ENCODE results near the gene ERG28. TPM values are rescaled to one million over a fixed set of nuclear protein-coding genes. Genes with fewer than 3 reads are reported as not detected.

Gene ERG28
- total RNA-seq, 1 experiment from 2014 or later = 18.4 TPM

DNA sequence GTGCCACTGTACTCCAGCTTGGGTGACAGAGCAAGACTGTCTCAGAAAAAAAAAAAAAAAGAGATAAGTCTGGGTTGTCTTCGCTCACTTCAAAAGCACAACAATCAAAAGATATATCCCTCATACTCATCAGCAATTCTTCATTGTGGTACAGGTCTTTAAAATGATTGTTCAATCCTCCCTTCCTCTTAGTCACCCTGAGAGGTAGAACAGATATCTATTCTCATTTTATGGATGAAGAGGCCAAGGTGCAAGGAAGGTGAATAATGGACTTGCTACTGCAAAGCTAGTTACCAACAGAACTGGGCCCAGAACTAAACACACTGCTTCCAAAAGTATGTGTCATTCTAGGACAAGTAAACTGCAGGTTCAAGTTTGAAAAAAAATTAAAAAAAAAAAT, 7.1 kb downstream of the ERG28 start:
- H3K36me3 ChIP-seq (ENCODE audit: control insufficient read depth in 1 of 2, insufficient read depth in 2 of 2, low read length in 2 of 2) = peaks cover 0 to 17% of the 10 kb centered on the region in 2 experiments; a peak in 2 of 4 replicates
- intact Hi-C loops (cut with micrococcal nuclease) = no loop called here
- no peaks in the 10 kb centered on the region for H3K27me3 ChIP-seq (ENCODE audit: insufficient read depth, low read length)
- RAD21 ChIA-PET (ENCODE audit: low non-redundant PET in 1 of 2, low total read pairs in 2 of 2, uncharacterized antibody in 2 of 2, unreplicated experiment in 2 of 2) = interaction anchor here (1.6 to 1.8 kb wide), 2 partner anchors 75 to 76 kb away, joined by 9 read pairs; partner anchors contain the start of gene FLVCR2 (in 1 of the 2)
- no peak overlapping the region for H3K27ac ChIP-seq (ENCODE audit: low read depth, low read length)
- no TSS peak for BruUV-seq (replicated peaks)
- no peak overlapping the region for H3K4me3 ChIP-seq (replicated peaks in 1 of 2; ENCODE audit: low read depth in 1 of 2, low read length in 2 of 2)
- H3K79me2 ChIP-seq (ENCODE audit: insufficient read depth, low read length) = no peaks in the 10 kb centered on the region
- no peak overlapping the region for H3K4me2 ChIP-seq (ENCODE audit: low read length)
- H3K9me3 ChIP-seq (ENCODE audit: control insufficient read depth in 1 of 2, insufficient read depth in 1 of 2, low read depth in 1 of 2, low read length in 2 of 2) = no peaks in the 10 kb centered on the region
- no peak overlapping the region for H2AFZ ChIP-seq (ENCODE audit: low read depth, low read length, poor library complexity, severe bottlenecking)
- TF ChIP-seq, protein P1, sequence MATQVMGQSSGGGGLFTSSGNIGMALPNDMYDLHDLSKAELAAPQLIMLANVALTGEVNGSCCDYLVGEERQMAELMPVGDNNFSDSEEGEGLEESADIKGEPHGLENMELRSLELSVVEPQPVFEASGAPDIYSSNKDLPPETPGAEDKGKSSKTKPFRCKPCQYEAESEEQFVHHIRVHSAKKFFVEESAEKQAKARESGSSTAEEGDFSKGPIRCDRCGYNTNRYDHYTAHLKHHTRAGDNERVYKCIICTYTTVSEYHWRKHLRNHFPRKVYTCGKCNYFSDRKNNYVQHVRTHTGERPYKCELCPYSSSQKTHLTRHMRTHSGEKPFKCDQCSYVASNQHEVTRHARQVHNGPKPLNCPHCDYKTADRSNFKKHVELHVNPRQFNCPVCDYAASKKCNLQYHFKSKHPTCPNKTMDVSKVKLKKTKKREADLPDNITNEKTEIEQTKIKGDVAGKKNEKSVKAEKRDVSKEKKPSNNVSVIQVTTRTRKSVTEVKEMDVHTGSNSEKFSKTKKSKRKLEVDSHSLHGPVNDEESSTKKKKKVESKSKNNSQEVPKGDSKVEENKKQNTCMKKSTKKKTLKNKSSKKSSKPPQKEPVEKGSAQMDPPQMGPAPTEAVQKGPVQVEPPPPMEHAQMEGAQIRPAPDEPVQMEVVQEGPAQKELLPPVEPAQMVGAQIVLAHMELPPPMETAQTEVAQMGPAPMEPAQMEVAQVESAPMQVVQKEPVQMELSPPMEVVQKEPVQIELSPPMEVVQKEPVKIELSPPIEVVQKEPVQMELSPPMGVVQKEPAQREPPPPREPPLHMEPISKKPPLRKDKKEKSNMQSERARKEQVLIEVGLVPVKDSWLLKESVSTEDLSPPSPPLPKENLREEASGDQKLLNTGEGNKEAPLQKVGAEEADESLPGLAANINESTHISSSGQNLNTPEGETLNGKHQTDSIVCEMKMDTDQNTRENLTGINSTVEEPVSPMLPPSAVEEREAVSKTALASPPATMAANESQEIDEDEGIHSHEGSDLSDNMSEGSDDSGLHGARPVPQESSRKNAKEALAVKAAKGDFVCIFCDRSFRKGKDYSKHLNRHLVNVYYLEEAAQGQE (IDR thresholded peaks at IDR 0.05; ENCODE audit: low read depth) = no peak
- H3K9me2 ChIP-seq (ENCODE audit: insufficient read depth) = no peaks in the 10 kb centered on the region
- no peak overlapping the region for H3K9ac ChIP-seq (ENCODE audit: low read length)
- CTCF ChIA-PET = interaction anchor here (0.9 to 5.6 kb wide), 9 partner anchors 10 to 358 kb away, joined by 3 to 84 read pairs (median 3); partner anchors contain the start of gene FLVCR2
- no peaks in the 10 kb centered on the region for H4K20me1 ChIP-seq (ENCODE audit: insufficient read depth)
- no peak for ATAC-seq
- peaks cover 3 to 12% of the 10 kb centered on the region in 2 experiments for H3K4me1 ChIP-seq (ENCODE audit: control insufficient read depth in 1 of 2, insufficient read depth in 2 of 2, low read length in 2 of 2)
- POLR2A ChIA-PET = interaction anchor here (1.0 kb wide), 1 partner anchor 76 kb away, joined by 4 read pairs; no protein-coding TSS in a partner anchor
- no peak for DNase-seq (ENCODE audit: low read depth, low spot score)

DNA sequence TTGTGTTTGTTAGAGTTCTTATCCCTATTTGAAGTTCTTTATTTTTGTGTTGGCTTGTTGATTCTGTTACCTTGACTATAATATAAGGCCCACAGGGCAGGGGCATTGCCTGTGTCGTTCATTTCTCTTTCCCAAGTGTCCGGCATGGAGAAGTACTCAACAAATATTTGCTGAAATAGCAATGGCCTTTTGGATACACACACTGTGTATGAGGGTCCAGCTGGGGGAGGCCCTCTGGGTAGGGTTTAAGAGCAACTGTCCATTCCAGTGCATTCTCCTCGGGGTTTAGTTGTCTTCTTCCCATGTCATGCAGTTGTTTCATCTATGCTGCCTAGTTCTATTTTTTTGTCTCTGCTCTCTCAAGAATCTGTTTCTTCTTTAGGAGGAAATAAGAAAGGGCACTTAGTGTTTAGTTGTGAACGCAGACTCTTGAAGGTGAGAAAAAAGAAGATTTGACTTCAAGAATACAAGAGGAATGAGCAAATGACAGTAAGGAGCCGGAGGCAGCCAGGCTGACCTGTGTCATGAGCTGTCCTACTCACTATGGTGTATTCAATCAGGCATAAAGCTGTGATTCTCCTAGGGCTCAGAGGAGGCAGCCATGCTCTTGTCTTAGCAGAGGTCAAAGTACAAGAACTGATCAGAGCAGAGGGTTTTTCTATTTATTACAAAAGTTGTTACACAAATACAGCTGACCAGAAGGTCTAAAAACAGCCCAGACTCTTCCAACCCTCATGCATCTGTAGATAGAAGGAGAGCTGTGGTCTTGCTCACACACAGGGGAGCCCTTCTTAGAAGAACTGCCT, 10.2 kb downstream of the ERG28 start:
- peaks cover 25 to 41% of the 10 kb centered on the region in 2 experiments for H3K4me1 ChIP-seq (ENCODE audit: control insufficient read depth in 1 of 2, insufficient read depth in 2 of 2, low read length in 2 of 2)
- no peaks in the 10 kb centered on the region for H3K9me2 ChIP-seq (ENCODE audit: insufficient read depth)
- H3K4me2 ChIP-seq (ENCODE audit: low read length) = no peak overlapping the region
- peaks cover 0 to 14% of the 10 kb centered on the region in 2 experiments; a peak in 2 of 4 replicates for H3K36me3 ChIP-seq (ENCODE audit: control insufficient read depth in 1 of 2, insufficient read depth in 2 of 2, low read length in 2 of 2)
- no peaks in the 10 kb centered on the region for H4K20me1 ChIP-seq (ENCODE audit: insufficient read depth)
- intact Hi-C loops (cut with micrococcal nuclease) = no loop called here
- no TSS peak for BruUV-seq (replicated peaks)
- CTCF ChIA-PET = no interaction called here
- no peak overlapping the region for H3K4me3 ChIP-seq (replicated peaks in 1 of 2; ENCODE audit: low read depth in 1 of 2, low read length in 2 of 2)
- H3K79me2 ChIP-seq (ENCODE audit: insufficient read depth, low read length) = no peaks in the 10 kb centered on the region
- no peak overlapping the region for H2AFZ ChIP-seq (ENCODE audit: low read depth, low read length, poor library complexity, severe bottlenecking)
- TF ChIP-seq ZNF274 (IDR thresholded peaks at IDR 0.05; ENCODE audit: low read depth, low read length) (no peak), JUND (IDR thresholded peaks at IDR 0.05) (no peak), POLR2A (IDR thresholded peaks at IDR 0.05; ENCODE audit: borderline replicate concordance, extremely low read depth, insufficient read depth, insufficient read length) (no peak), EZH2 (IDR thresholded peaks at IDR 0.05) (no peak), SP1 (IDR thresholded peaks at IDR 0.05; ENCODE audit: low read depth) (no peak), ELF1 (IDR thresholded peaks at IDR 0.05; ENCODE audit: borderline replicate concordance, low read depth) (no peak)
- POLR2A ChIA-PET = no interaction called here
- ATAC-seq (no peak), DNase-seq (ENCODE audit: low read depth, low spot score) (no peak)
- no peak overlapping the region for H3K27ac ChIP-seq (ENCODE audit: low read depth, low read length)
- no peak overlapping the region for H3K9ac ChIP-seq (ENCODE audit: low read length)
- RAD21 ChIA-PET (ENCODE audit: low non-redundant PET in 1 of 2, low total read pairs in 2 of 2, uncharacterized antibody in 2 of 2, unreplicated experiment in 2 of 2) = no interaction called here
- no peaks in the 10 kb centered on the region for H3K27me3 ChIP-seq (ENCODE audit: insufficient read depth, low read length)
- H3K9me3 ChIP-seq (ENCODE audit: control insufficient read depth in 1 of 2, insufficient read depth in 1 of 2, low read depth in 1 of 2, low read length in 2 of 2) = no peaks in the 10 kb centered on the region
